Islet of Langerhans (tissue), 1 donor: ENCODE data around the gene NOTUM.

Experiments
- FAIRE-seq: peaks from one replicate; lab custom pipeline; 2011; peaks lifted over from hg19 to GRCh38; lab: Jason Lieb, UNC

The NOTUM gene

DNA sequence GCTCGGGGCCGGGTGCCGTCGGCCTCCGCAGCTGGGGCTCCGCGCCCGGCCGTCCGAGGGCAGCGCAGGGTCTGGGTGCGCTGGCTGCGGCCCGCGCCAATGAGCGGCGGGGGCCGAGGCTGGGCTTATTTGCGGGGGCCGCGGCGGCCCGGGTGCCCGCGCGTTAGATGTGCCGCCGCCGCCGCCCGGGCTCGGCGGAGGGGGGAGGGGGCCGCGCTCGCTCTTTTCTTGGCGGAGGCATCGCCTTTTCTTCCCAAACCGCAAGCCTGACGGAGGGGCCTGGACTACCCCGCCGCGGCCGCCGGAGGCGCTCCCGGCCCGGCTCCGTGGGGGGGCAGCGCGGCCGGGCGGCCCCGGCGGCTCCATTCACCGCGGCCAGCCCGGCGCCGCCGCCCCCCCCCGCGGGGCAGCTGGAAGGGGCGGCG is at the start of gene NOTUM:
Gene NOTUM (minus strand): TSS at position 101 of the 425 bp plus-strand sequence. CDS start 278 bp downstream, outside the sequence.
- no peak for FAIRE-seq

DNA sequence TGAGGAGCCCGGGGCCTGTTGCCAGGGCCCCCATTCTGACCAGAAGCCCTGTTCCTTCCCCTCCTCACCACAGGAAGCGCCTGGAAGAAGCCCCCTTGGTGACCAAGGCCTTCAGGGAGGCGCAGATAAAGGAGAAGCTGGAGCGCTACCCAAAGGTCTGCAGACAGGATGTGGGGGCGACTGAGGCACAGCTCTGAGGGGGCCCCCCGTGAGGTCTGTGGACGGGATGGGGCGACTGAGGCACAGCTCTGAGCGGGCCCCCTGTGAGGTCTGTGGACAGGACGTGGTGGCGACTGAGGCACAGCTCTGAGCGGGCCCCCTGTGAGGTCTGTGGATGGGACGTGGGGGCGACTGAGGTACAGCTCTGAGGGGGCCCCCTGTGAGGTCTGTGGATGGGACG is 48.4 kb upstream of the NOTUM start:
- no peak for FAIRE-seq

DNA sequence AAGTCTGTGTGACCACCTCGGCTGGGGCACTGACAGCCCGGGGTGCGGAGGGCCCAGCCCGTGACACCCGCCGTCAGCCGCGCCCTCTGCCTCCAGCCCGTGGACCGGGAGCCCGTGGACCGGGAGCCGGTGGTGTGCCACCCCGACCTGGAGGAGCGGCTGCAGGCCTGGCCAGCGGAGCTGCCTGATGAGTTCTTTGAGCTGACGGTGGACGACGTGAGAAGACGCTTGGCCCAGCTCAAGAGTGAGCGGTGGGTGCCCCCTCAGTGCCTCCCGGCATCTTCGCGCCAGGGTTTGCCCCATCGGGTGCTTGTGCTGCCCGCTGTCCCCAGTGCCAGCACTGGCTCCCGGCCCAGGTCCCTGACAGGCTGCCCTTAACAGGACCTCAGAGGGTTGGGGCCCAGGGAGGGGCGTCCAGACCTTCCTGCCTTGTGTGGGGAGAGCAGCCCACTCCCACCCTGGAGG is 48.0 kb upstream of the NOTUM start:
- no peak for FAIRE-seq

DNA sequence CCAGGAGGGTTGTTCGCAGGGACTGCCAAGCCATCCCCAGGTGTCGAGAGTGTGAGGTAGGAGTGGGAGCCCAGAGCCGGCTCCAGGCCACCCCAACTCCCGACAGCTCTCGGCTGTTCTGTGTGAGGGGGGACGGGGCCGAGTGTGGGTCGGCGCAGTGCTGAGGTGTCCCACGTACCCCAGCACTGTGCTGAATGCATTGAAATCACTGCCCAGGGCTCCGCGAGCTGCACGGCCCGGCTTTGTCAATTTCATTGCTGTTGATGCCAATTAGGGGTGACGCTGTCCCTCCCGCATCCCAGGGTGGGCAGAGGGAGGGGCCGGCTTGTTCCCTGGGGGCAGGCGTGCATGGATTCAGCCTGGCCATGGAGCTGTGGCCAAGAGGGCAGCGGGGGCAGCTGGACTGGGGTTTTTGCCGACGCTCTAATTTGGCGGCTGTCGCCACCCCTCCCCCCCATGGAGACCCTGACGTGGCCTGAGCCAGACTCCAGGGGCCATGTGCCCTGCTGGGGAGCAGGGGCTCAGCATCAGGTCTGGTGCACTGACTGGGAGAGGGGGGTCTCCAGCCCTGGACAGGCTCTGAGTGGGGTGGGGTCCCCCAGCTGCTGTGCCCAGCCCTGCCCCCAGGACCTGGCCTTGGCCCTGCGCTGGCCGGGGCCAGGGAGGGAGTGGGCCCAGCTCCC is 47.4 kb upstream of the NOTUM start:
- no peak for FAIRE-seq

DNA sequence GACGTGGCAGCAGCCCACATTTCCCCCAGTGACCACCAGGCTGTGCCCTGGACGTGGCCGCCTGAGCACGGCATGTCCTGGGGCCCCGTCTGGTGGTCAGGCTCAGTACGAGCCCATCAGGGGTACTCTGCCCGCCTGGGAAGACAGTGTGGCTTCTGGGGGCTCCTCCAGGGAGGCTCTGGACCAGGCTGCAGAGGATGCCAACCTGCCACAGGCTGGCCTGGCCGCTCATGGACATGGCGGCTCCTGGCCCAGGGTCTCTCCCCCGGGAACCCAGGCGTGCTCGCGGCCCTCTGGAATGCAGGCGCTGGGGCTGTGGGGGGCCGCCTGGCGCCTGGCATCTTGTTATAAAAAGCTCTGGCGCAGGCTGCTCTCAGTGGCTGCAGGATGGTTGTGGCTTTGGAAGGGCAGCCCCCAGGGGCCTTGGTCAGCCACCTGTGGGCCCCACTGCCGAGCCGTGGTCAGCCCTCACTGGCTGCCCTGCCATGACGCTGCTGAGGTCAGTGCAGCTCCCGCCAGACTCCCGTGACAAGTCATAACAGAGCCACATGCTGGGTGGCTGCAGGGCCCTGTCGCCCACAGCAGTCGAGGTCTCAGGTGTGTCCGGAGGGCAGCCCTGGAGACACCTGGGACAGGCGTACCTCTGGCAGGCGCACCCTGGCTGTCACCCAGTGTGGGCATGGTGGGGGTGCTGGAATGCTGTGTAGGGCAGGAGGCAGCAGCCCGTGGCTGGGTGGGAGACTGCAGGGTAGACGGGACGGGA is 46.7 kb upstream of the NOTUM start:
- no peak for FAIRE-seq

DNA sequence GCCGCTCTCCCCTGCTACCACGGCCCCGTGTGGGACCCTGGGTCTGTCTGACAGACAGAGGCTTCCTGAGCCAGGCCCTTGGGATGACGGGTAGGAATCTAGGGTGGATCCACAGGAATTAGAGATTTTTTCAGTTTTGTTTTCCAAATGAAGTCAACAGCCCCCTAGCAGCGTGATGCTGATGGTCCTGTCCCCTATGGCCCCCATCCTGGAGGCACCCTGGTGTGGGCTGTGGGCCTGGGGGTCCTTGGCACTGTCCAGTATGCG is 46.2 kb upstream of the NOTUM start:
- no peak for FAIRE-seq

DNA sequence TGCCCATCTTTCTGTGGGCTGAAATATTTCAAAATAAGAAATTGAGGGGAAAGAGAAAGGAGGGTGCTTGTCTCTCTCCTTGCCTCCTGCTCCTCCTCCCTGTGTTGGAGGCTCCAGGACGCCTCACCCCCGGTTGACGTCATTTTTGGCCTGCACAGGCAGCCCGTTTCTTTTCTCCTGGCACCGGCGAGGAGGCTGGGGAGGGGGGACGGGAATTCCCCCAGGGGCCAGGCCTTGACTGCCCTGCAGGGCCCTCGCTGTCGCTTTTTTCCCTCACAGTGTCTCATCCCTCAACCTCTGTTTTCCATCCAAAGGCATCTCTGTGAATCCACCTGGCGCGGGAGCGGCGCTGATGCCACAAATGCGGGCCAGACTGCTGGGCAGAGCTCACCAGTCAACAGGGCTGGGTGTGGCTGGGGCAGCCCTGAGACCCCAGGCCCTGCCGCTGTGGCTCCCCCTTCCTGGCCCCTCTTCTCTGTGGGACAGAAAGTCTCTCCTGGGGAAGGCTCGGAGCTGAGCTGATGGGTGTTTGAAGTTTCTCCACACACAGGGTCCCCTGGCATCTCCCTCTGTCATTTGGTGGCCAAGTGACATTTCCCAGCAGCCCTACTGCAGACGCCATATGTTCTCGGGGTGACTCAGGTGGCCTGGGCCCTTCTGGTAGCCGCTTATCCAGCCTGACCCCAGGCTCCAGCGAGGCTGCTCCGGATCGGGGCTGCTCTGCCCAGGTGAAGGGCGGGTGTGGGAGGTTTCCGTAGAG is 45.7 kb upstream of the NOTUM start:
- FAIRE-seq = no peak

DNA sequence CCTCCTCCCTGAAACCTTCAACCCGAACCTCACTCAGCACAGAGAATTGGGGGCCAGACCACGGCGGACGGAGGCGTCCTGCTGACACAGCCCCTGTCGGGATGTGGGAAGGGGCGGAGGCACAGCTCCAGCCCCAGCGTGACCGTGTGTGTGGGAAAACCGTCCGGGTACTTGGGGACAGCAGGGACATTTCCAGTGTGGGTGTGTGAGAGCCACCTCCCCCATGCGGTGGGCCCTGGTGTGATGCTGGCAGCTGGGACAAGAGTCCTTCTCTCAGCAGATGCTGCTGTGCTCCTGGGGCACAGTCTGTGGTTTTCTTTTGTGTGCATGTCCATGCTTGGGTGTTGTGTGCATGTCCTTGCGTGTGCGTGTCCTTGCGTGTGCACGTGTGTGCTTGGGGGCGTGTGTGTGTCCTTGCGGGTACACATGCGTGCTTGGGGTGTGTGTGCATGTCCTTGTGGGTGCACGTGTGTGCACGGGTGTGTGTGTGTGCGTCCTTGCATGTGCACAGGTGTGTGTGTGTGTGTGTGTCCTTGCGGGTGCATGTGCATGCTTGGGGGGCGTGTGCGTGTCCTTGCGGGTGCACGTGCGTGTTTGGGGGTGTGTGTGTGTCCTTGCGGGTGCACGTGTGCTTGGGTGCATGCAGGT is 44.8 kb upstream of the NOTUM start:
- no peak for FAIRE-seq

DNA sequence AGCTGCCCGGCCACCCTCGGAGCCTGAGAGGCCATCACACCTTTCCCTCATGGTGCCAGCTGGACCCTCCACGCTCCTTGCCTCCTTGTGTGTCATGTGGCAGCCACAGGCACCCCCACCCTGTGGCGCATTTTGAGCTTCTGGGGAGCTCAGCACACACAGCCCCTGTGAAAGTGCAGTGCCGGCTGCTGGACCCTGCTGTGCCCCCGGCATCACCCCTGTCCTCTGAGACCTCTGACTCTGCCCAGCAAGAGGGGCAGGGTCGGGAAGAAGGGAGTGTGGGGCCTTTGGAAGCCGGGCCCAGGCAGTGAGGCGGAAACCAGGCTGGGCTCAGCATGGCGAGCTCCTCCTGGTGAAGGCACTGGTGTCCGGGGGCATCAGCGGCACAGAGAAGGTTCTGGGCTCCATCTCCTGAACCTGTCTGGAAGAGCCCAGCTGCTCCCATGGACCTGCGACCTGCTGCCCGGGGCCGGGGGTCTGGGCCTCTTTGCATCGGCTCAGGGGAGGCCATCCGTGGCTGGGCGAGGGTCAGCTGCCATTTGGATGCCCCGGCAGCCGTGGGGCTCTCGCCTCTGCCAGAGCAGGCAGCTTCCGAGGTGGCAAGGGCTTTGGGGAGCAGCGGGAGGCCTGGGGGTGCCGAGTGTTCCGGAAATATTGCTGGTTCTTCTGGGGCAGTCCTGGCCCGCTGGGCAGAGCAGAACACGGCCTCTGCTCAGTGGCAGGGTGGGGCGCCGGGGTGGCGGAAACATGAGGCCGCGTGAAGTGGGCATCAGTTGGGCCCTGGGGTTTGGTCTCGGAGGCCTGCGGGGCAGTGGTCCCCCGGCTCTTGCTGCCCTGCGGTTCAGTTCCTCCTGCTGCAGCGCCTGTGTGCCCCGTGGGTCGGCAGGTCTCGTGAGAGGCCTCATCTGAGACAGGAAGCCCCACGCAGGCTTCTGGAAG is 43.8 kb upstream of the NOTUM start:
- no peak for FAIRE-seq

DNA sequence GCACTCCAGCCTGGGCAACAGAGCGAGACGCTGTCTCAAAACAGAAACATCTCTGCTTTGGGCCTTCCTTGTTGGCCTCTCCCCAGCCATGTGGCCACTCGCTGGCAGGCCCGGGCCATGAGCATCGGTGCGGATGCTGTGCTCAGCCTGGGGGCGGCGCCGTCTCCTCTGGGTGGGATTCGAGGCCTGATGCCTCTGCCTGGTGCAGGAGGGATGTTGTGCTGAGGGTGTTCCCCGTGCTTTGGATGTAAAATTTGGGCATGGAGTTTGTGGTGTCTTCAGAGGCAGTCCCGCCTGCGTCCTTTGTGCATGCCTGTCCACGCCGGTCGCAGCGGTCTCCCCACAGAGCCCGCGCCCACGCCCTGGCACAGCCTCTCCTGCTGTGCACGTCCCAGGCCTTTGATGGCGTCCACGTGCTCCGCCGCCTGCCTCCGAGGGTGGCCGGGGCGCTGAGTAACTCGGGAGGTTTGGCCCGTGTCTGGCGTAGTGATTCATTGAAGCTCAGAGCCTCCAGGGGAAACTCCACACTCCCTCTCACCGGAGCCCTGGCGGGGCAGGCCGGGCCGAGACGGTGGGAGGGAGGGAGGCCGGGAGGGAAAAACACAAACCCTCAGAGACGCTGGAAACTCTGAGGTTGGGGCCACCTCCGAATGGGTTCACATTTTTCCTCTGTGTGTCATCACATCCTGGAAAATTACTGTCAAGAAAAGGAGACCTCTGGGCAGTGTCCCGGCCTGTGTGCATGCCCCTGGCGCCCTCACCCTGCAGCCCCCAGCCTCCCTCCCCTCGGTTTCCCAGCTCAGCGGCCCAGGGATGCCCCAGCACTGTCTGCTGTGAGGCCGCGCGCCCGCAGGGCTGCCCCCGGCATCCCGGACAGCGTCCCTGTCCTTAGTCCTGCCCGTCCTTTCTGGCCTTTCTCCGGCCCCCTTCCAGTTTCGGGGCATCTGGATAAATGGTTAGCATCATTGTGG is 42.7 kb upstream of the NOTUM start:
- FAIRE-seq = no peak

DNA sequence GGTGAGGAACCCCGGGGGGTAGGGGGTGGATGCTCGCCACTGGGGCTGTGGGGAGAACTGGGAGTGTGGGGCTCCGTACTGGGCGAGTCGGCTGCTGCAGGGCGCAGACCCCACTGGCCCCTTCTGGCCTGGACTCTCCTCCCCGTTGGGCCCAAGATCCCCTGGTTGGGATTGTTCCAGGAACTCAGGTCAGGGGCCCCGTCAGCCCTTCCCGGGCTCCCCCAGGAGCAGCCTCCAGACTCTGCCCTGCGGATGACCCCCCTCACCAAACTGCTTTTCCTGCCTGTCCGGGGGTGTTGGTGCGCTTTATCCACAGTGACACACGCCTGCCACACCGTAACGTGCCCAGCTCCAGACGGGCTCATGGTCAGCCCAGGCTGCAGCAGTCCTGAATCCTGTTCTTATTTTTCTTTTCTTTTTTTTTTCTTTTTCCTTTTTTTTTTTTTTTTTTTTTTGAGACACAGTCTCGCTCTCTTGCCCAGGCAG is 40.6 kb upstream of the NOTUM start:
- no peak for FAIRE-seq

DNA sequence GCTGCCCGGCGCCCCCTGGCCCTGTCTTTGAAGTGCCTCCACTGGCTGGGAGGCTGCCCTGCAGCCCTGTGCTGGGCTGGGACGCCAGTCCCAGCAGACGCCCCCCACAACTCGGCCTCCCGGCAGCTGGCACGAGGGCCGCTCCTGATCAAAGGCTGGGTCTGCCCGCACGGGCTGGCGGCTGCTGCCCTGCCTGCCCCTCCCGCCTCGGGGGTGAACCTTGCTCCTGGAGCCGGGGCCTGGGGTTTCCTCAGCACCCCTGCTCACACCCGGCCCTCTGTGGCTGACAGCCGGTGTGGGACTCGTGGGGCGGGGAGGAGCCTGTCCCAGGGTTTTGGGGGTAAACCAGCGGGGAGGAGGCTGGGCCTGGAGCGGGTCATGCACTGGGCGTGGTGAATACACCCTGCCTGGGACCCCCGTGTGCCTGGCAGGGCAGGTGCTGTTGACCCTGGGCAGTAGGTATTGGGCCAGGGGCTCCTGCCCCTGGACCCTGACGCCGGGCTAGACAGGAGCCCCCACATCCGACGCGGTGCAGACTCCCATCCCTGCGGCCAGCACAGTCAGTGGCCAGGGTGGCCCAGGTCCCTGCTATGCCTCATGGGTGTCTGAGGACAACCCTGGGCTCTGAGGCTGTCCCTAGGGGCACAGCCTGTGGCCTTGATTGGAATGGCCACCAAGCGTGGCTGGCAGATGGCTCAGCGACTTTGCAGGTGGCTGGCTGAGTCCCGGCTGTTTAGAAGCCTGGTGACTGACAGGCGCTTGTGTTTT is 40.0 kb upstream of the NOTUM start:
- FAIRE-seq = no peak

DNA sequence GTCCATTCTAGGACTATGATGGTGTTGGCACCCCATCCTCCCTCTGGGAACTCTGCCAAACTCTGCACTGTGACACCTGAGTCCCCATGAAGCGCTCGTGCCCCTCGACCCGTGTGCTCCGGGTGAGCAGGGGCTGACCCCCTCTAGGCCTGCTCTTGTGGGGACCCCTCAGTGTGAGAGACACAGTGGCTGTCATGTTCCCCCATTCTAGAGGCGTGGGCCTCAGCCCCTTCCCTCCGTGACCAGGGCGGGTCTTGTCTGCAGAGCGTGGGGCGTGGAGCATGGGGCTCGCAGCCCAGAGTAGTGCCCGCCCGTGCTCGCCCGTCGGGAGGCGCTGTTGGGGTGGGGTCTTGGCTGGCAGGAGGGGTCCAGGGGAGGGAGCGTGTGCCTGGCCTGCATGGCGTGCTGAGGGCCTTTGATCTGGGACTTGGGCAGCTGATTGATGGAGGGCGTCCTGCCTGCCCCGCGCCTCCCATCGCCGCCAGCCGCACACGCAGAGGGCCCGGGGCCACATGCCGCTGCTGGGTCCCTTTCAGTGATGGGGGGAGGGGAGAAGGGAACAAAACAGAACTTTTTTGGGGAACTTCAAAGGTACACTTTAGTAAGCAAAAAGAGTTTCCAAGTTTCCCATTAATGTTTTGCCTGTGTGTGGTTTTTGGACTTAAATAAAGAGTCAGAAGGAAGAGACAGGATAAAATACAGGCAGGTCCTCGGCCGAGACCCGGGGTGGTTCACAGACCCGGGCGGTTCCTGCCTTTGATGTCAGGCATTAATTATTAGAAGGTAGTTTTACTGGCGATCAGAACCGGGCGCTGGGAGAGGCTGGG is 39.2 kb upstream of the NOTUM start:
- no peak for FAIRE-seq

DNA sequence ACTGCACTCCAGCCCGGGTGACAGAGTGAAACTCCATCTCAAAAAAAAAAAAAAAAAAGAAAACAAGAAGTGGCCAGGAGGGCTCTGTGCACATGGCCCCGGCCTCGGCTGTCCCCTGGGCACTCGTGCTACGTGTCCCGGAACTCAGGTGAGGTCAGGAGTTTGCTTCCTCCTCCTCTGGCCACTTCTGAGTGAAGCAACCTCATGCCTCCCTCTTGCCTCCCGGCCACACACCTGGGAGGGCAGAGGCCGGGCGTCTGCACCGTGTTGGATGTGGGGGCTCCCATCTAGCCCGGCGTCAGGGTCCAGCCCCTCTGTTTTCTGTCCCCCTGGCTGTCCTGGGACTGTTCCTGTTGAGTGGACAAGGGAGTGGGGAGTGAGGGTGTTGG is 38.6 kb upstream of the NOTUM start:
- no peak for FAIRE-seq

DNA sequence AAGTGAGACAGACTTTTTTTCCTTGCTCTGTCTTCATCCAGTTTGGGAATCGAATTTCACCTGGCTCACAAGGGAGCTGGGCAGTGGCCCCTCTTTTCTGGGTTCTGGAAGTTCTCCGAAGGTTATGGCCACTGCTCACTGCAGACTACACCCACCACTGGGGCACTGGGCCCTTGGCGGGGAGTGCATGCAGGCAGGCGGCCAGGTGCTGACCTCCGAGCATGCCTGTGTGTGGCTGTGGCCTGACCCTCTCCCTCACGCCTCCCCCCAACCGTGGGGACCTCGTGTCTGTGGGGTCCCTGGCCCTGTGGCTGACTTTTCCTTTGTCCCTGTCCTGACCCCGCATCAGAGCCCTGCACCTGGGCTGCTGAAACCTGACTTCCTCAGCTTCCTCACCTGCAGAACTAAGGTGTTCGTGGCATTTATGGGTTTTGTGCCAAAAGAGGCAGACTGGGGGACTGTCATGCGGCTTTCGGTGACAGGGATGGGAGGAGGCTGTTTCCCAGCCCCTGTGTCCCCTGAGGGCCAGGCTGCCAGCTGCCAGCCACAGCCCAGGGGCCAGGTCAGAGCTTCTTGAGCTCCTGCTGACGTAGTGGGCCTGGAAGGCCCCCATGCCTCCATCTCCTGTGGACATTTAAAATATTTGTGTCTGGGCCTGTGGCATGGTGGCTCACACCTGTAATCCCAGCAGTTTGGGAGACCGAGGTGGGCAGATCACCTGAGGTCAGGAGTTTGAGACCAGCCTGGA is 37.9 kb upstream of the NOTUM start:
- no peak for FAIRE-seq

DNA sequence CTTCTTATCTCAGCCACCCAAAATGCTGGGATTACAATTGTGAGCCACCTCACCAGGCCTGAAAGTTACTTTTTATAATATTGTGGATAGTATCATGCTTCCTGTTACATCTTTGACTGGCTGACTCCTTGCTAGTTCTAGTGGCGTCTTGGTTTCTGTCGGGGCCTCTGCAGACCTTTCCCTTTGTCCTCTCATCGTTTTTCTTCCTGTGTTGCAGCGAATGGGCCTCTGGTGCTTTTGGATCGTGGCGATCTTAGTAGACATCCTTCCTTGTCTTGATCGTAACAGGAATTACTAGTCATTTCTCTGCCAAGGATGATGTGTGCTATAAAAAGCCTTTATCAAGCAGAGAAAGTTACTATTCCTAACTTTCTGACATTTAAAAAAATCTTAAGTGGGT is 37.2 kb upstream of the NOTUM start:
- no peak for FAIRE-seq

DNA sequence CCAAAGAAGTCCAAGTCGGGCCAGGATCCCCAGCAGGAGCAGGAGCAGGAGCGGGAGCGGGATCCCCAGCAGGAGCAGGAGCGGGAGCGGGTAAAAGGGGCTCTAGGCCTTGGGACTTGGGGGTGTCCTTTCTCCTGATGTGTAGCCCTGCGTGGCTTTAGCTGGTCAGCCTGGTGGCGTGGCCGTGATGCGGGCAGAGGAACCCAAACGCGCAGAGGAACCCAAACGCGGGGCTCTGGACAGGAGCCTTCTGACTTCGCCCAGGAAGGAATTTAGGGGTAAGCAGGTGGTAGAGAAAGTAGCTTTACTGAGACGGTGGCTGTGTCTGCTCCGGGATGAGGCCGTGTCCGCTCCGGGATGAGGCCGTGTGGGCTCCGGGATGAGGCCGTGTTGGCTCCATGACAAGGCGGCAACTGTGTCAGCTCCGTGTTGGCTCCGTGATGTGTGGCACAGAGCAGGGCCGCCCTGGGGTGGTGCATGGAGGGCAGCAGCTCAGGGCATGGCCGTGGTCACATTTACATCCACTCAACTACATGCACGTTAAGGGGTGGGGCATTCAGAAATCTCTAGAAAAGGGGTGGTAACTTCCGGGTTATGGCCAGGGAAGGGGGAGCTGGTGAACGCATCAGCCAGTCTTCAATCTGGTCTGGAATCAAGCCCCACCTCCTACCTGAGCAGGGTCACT is 35.9 kb upstream of the NOTUM start:
- no peak for FAIRE-seq
